ENCODE data around the gene NHSL2. TPM values are rescaled to one million over a fixed set of nuclear protein-coding genes. Genes with fewer than 3 reads are reported as not detected.

Gene NHSL2
- total RNA-seq, 2 donors from 2014 or later: 5.5 to 9.3 TPM

- Histone ChIP-seq H3K4me3 (no peak overlapping the region), H3K27me3 (no peaks in the 10 kb centered on the region)
- TF ChIP-seq CTCF (IDR thresholded peaks at IDR 0.05): no peak
Observed at GRCh38 chrX:71917621-71918343, 7.1 kb downstream of the NHSL2 start.

GRCh38 chrX:71919431-71919830 lies 8.8 kb downstream of the NHSL2 start:
- H3K36me3 ChIP-seq: no peaks in the 10 kb centered on the region
- no peaks in the 10 kb centered on the region for H3K9me3 ChIP-seq
- no peaks in the 10 kb centered on the region for H3K4me1 ChIP-seq
- DNase-seq (ENCODE audit: low spot score): no peak
- no peaks in the 10 kb centered on the region for H3K27me3 ChIP-seq
- no peak overlapping the region for H3K4me3 ChIP-seq
- no peak overlapping the region for H3K27ac ChIP-seq
- no peak for TF ChIP-seq CTCF (IDR thresholded peaks at IDR 0.05)

More at GRCh38 chrX:71917621-71918343, 7.1 kb downstream of the NHSL2 start:
- Histone ChIP-seq H3K36me3 (no peaks in the 10 kb centered on the region), H3K9me3 (no peaks in the 10 kb centered on the region), H3K4me1 (no peaks in the 10 kb centered on the region), H3K27ac (no peak overlapping the region)
- no peak for DNase-seq (ENCODE audit: low spot score)

- no peak overlapping the region for H3K4me3 ChIP-seq
- no peak for TF ChIP-seq CTCF (IDR thresholded peaks at IDR 0.05)
- H3K4me1 ChIP-seq: no peaks in the 10 kb centered on the region
- no peak overlapping the region for H3K27ac ChIP-seq
- H3K27me3 ChIP-seq: no peaks in the 10 kb centered on the region
- no peaks in the 10 kb centered on the region for H3K36me3 ChIP-seq
- no peak for DNase-seq (ENCODE audit: low spot score)
- H3K9me3 ChIP-seq: no peaks in the 10 kb centered on the region
Observed at GRCh38 chrX:71919886-71920285, 9.2 kb downstream of the NHSL2 start.

- H3K36me3 ChIP-seq: no peaks in the 10 kb centered on the region
- H3K27ac ChIP-seq: no peak overlapping the region
- no peaks in the 10 kb centered on the region for H3K27me3 ChIP-seq
- DNase-seq (ENCODE audit: low spot score): no peak
- no peak overlapping the region for H3K4me3 ChIP-seq
- TF ChIP-seq CTCF (IDR thresholded peaks at IDR 0.05): no peak
- no peaks in the 10 kb centered on the region for H3K4me1 ChIP-seq
- H3K9me3 ChIP-seq: no peaks in the 10 kb centered on the region
Observed at GRCh38 chrX:71922686-71923085, 12.0 kb downstream of the NHSL2 start.

- no peaks in the 10 kb centered on the region for H3K36me3 ChIP-seq
- no peak for TF ChIP-seq CTCF (IDR thresholded peaks at IDR 0.05)
- no peak for DNase-seq (ENCODE audit: low spot score)
- H3K9me3 ChIP-seq: no peaks in the 10 kb centered on the region
- H3K4me1 ChIP-seq: no peaks in the 10 kb centered on the region
- no peaks in the 10 kb centered on the region for H3K27me3 ChIP-seq
- no peak overlapping the region for H3K27ac ChIP-seq
- H3K4me3 ChIP-seq: no peak overlapping the region
Observed at GRCh38 chrX:71923516-71923915, 12.9 kb downstream of the NHSL2 start.

GRCh38 chrX:71927040-71927439 lies 16.4 kb downstream of the NHSL2 start:
- no peaks in the 10 kb centered on the region for H3K27me3 ChIP-seq
- no peak overlapping the region for H3K27ac ChIP-seq
- no peak overlapping the region for H3K4me3 ChIP-seq
- DNase-seq (ENCODE audit: low spot score): no peak
- H3K9me3 ChIP-seq: peaks cover 0 to 4% of the 10 kb centered on the region in 2 donors
- no peaks in the 10 kb centered on the region for H3K4me1 ChIP-seq
- no peak for TF ChIP-seq CTCF (IDR thresholded peaks at IDR 0.05)
- H3K36me3 ChIP-seq: no peaks in the 10 kb centered on the region
